Brain microvascular endothelial cell (primary cell): ENCODE results near the gene HOXA10.

Experiments
- DNase-seq: peaks from one replicate; pipeline ENCODE4 v3.0.0-alpha.2; 2020
- H3K27ac ChIP-seq: fragments of 250-450 bp; sonication (Bioruptor Pico); 2 replicates; pipeline ENCODE4 v1.5.1; 2020; ENCODE audit warnings: mild to moderate bottlenecking, moderate library complexity
- H3K27me3 ChIP-seq: fragments of 250-450 bp; sonication (Bioruptor Pico); replicated peaks from 2 replicates; pipeline ENCODE4 v1.5.1; 2020; ENCODE audit warnings: mild to moderate bottlenecking
- H3K36me3 ChIP-seq: fragments of 250-450 bp; sonication (Bioruptor Pico); replicated peaks from 2 replicates; pipeline ENCODE4 v1.5.1; 2020; ENCODE audit warnings: mild to moderate bottlenecking
- H3K4me3 ChIP-seq: 2 replicates; pipeline ENCODE4 v1.5.1; 2011; ENCODE audit warnings: low read depth, mild to moderate bottlenecking, control low read depth, low read length, moderate library complexity
- in situ Hi-C: cut with HindIII; loops from 2 replicates; pipeline ENCODE4 v1.10.0; 2017; ENCODE audit warnings: low sequenced_read_pairs, low pct_ligation_motif_present
- TF ChIP-seq, protein P1 (sequence below): IDR thresholded peaks from 2 replicates; pipeline ENCODE4 v1.5.1; 2011; ENCODE audit warnings: low read depth, mild to moderate bottlenecking, moderate library complexity, low read length, control low read depth, inconsistent platforms; ENCODE audit errors: missing control alignments

HOXA10 gene

GRCh38 chr7:27150568-27151340 is 23.4 kb downstream of the HOXA10 start:
- Histone ChIP-seq H3K4me3 (no peak overlapping the region), H3K36me3 (no peaks in the 10 kb centered on the region), H3K27me3 (peaks cover 95% of the 10 kb centered on the region), H3K27ac (no peak overlapping the region)
- DNase-seq: peak; percentile 16
- TF ChIP-seq, protein P1, sequence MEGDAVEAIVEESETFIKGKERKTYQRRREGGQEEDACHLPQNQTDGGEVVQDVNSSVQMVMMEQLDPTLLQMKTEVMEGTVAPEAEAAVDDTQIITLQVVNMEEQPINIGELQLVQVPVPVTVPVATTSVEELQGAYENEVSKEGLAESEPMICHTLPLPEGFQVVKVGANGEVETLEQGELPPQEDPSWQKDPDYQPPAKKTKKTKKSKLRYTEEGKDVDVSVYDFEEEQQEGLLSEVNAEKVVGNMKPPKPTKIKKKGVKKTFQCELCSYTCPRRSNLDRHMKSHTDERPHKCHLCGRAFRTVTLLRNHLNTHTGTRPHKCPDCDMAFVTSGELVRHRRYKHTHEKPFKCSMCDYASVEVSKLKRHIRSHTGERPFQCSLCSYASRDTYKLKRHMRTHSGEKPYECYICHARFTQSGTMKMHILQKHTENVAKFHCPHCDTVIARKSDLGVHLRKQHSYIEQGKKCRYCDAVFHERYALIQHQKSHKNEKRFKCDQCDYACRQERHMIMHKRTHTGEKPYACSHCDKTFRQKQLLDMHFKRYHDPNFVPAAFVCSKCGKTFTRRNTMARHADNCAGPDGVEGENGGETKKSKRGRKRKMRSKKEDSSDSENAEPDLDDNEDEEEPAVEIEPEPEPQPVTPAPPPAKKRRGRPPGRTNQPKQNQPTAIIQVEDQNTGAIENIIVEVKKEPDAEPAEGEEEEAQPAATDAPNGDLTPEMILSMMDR: peak; percentile 65
- in situ Hi-C loops: no loop called here

DNA sequence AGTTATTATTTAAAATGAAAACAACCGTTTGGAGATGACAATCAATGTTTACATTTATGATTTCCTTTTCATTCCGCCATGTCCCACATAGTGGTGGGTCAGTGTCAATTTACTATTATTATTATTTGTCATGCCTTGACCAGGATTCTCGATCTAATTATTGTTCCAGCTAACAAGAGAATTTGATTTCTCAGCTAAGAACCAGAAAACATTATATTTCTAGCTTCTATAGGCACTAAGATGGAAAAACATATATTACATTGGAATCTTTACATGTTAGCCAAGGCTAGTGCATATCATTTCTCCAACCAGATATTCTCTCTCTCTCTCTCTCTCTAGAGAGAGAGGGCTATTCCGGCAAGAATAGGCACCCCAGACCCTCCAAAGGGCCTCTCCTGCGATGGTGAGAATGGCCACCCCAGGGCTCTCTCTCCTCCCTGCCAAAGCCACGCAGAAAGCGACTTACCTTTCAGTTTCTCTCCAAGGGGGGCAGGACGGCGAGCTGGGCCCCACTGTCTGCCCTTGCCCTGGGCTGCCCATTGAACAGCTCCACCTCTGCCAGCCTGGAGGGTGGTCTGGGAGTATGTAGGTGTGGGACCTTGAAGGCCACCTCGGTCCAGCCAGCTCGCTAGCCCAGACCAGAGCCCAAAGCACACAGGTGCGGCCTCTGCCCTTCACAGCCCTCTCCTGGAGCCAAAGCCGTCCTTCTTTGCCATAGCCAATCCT is 24.1 kb downstream of the HOXA10 start:
- H3K27me3 ChIP-seq: peaks cover 95% of the 10 kb centered on the region
- TF ChIP-seq, protein P1: no peak
- no peak overlapping the region for H3K4me3 ChIP-seq
- no peaks in the 10 kb centered on the region for H3K36me3 ChIP-seq
- no peak for DNase-seq
- in situ Hi-C loops: no loop called here
- no peak overlapping the region for H3K27ac ChIP-seq

DNA sequence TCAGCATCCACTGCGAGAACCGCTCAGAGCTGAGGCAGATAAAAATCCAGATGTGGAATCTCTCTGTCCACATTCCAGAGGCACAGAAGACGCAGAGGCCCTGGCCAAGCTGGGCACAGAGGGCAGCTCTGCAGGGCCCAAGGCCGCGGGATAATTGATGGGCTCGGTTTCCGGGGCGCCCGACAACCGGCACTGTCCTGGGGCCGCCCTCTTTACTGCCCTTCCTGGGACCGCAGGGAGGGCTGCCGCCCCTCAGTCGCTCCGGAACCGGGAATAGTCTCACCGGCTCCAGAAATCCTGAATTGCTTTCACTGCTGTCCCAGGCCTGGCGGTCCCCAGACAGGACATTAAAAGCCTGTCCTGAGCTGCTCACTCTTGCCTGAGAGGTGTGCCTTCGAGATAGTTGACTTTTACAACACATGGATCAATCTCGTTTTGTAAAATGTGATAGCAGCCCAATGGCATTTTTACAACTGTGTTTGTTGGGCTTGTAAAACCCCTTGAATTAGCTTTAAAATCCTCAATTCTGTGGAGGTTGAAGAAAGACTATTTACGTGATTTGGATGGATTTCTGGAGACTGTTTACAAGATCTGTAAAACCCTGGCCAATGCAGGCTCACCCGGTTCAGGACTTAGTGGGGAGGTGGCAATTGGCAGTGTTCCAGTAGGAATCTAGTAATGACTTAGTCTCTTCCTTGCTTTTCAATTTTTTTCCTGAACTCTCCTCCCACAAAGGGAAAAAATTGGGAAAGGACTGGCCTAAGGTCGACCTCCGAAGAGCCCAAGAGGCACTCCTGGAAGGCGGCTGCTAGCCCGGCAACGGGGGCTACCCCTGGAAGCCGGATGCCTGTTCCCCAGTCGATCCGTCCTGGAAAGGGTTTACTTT is 25.1 kb downstream of the HOXA10 start:
- peaks cover 95% of the 10 kb centered on the region for H3K27me3 ChIP-seq
- no peak overlapping the region for H3K4me3 ChIP-seq
- H3K36me3 ChIP-seq: no peaks in the 10 kb centered on the region
- TF ChIP-seq, protein P1: no peak
- no peak for DNase-seq
- no peak overlapping the region for H3K27ac ChIP-seq
- in situ Hi-C loops: no loop called here

- Histone ChIP-seq H3K27ac (no peak overlapping the region), H3K4me3 (no peak overlapping the region), H3K36me3 (no peaks in the 10 kb centered on the region), H3K27me3 (peaks cover 95% of the 10 kb centered on the region)
- in situ Hi-C loops: no loop called here
- TF ChIP-seq, protein P1: no peak
- DNase-seq: no peak
Observed at GRCh38 chr7:27148031-27148755, 25.9 kb downstream of the HOXA10 start.
